Adrenal gland (tissue), 12 donors: ENCODE data around the gene MOB3B. TPM values are rescaled to one million over a fixed set of nuclear protein-coding genes. Genes with fewer than 3 reads are reported as not detected.

Experiments used
- DNase-seq, 7 donors: peaks; one replicate each; pipeline ENCODE4 v3.0.0-alpha.2; 2019 to 2020
- H3K27ac ChIP-seq, 5 donors: fragments of 200-600 bp; sonication (generic) in 4 of 5; 1 replicate in 3 of 5; 2 replicates in 2 of 5; pipeline versions ENCODE4 v1.5.1 to v1.8.0; 2016 to 2020; ENCODE audit warnings: mild to moderate bottlenecking in 1 of 5
- H3K27me3 ChIP-seq: fragments of 200-600 bp; 2 replicates; pipeline ENCODE4 v1.8.0; 2021
- H3K36me3 ChIP-seq, 2 donors: fragments of 200-600 bp; replicated peaks in 1 of 2; 1 replicate in 1 of 2; 2 replicates in 1 of 2; pipeline versions ENCODE4 v1.5.1 to v1.8.0; 2018 to 2022
- H3K4me1 ChIP-seq, 2 donors: fragments of 200-600 bp; replicated peaks in 1 of 2; 1 replicate in 1 of 2; 2 replicates in 1 of 2; pipeline versions ENCODE4 v1.5.1 to v1.8.0; 2018 to 2021
- H3K4me3 ChIP-seq, 4 donors: fragments of 200-600 bp; sonication (generic) in 3 of 4; one replicate each; pipeline ENCODE4 v1.5.1; 2016 to 2018
- H3K9me3 ChIP-seq, 3 donors: fragments of 200-600 bp; sonication (generic) in 1 of 3; replicated peaks in 1 of 3; 1 replicate in 2 of 3; 2 replicates in 1 of 3; pipeline versions ENCODE4 v1.5.1 to v1.8.0; 2016 to 2021
- CTCF ChIP-seq, 6 experiments: fragments of 450-650 bp in 4 of 6; fragments of 200-600 bp in 2 of 6; sonication (generic) in 1 of 6; IDR thresholded peaks; 1 replicate in 5 of 6; 2 replicates in 1 of 6; pipeline versions ENCODE4 v1.5.1 to v1.8.0; 2016 to 2021; ENCODE audit warnings: antibody characterized with exemption in 6 of 6, mild to moderate bottlenecking in 2 of 6, moderate library complexity in 1 of 6
- POLR2A ChIP-seq, 2 donors: fragments of 450-650 bp; IDR thresholded peaks; one replicate each; pipeline ENCODE4 v1.6.1; 2017; ENCODE audit warnings: antibody characterized with exemption in 2 of 2, mild to moderate bottlenecking in 2 of 2, moderate library complexity in 1 of 2
- WGBS, 4 donors: extraction: QIAGEN DNeasy Blood & Tissue Kit in 2 of 4; methylation state at CpG; one replicate each; pipeline versions ENCODE4 v1.1.5 to v1.1.7; 2013 to 2017; 5-methylcytosine and 5-hydroxymethylcytosine counted together
- intact Hi-C, 2 donors: fragments of 100-400 bp; cut with DNase I; formaldehyde crosslinking; loops; one replicate each; pipeline versions ENCODE4 v1.14.1 to v1.15.0; 2022 to 2023
- polyA plus RNA-seq, 3 donors: library from polyadenylated mRNA; stranded (reverse); fragments of 200-250 nt in 2 of 3; fragments of 350-450 nt in 1 of 3; fragmentation: Illumina TruSeq in 1 of 3; extraction: RNeasy Lipid Tissue Mini Kit (QIAGEN cat#74804) in 1 of 3; gene quantifications; one replicate each; pipeline ENCODE4 v1.2.3, GENCODE V29; 2013 to 2014
- total RNA-seq, 9 donors: library from RNA; depleted of rRNA in 4 of 9; stranded (reverse); fragments of >200 nt in 4 of 9; fragments of 120-200 nt in 1 of 9; fragmentation: NEBNext Ultra II Directional in 1 of 9; extraction: Animal tissue kit (Norgen Biotek cat#: 25700) in 1 of 9; gene quantifications; one replicate each; pipeline versions ENCODE4 v1.1.0 to v1.2.4, GENCODE V29; 2013 to 2023
- donor health status: healthy with polysubstance abuse.
- donor health status: Bipolar disorder and iron deficiency.
- donor health status: DM: yes; HTN: yes; CAD: no.
- donor health status: DM: no; HTN: no; CAD: no.
- donor health status: DM: no; HTN: no; CAD: no.
- donor health status: DM: yes; HTN: yes; CAD: no.

MOB3B gene
- total and polyA plus RNA-seq, 12 donors = 1.3 to 9.0 (median 3.4) TPM

GRCh38 chr9:27518809-27519208 is 10.8 kb downstream of the MOB3B start:
- H3K9me3 ChIP-seq = no peaks in the 10 kb centered on the region
- no peaks in the 10 kb centered on the region for H3K36me3 ChIP-seq
- no peak for TF ChIP-seq POLR2A (IDR thresholded peaks at IDR 0.05)
- no peak for TF ChIP-seq CTCF (IDR thresholded peaks at IDR 0.05)
- no peak overlapping the region for H3K27ac ChIP-seq
- H3K4me1 ChIP-seq = no peaks in the 10 kb centered on the region
- H3K4me3 ChIP-seq = no peak overlapping the region
- intact Hi-C loops = no loop called here
- DNase-seq = no peak
- 78 to 96% (median 93%) methylated on average over 4 of the region's 4 CpGs for WGBS, 4 donors
- H3K27me3 ChIP-seq = no peaks in the 10 kb centered on the region

GRCh38 chr9:27518006-27518405 is 11.6 kb downstream of the MOB3B start:
- H3K36me3 ChIP-seq = no peaks in the 10 kb centered on the region
- 95 to 98% (median 97%) methylated on average over 2 of the region's 2 CpGs for WGBS, 4 donors
- no peaks in the 10 kb centered on the region for H3K4me1 ChIP-seq
- H3K27me3 ChIP-seq = no peaks in the 10 kb centered on the region
- TF ChIP-seq POLR2A (IDR thresholded peaks at IDR 0.05) (no peak), CTCF (IDR thresholded peaks at IDR 0.05) (no peak)
- intact Hi-C loops = no loop called here
- no peak for DNase-seq
- H3K9me3 ChIP-seq = no peaks in the 10 kb centered on the region
- H3K4me3 ChIP-seq = no peak overlapping the region
- H3K27ac ChIP-seq = no peak overlapping the region

GRCh38 chr9:27514551-27514950 is 15.1 kb downstream of the MOB3B start:
- no peaks in the 10 kb centered on the region for H3K27me3 ChIP-seq
- no peaks in the 10 kb centered on the region for H3K36me3 ChIP-seq
- intact Hi-C loops = no loop called here
- no peak for DNase-seq
- no peak overlapping the region for H3K4me3 ChIP-seq
- H3K4me1 ChIP-seq = no peaks in the 10 kb centered on the region
- 89 to 96% (median 90%) methylated on average over 2 of the region's 2 CpGs for WGBS, 4 donors
- H3K27ac ChIP-seq = no peak overlapping the region
- H3K9me3 ChIP-seq = no peaks in the 10 kb centered on the region
- TF ChIP-seq POLR2A (IDR thresholded peaks at IDR 0.05) (no peak), CTCF (IDR thresholded peaks at IDR 0.05) (no peak)

- Histone ChIP-seq H3K4me1 (no peaks in the 10 kb centered on the region), H3K9me3 (no peaks in the 10 kb centered on the region), H3K27me3 (no peaks in the 10 kb centered on the region), H3K27ac (no peak overlapping the region), H3K36me3 (no peaks in the 10 kb centered on the region), H3K4me3 (no peak overlapping the region)
- WGBS, 4 donors = 78 to 93% (median 91%) methylated on average over 2 of the region's 2 CpGs
- no peak for TF ChIP-seq CTCF (IDR thresholded peaks at IDR 0.05)
- TF ChIP-seq POLR2A (IDR thresholded peaks at IDR 0.05) = no peak
- intact Hi-C loops = no loop called here
- no peak for DNase-seq
These were observed 17.8 kb downstream of the MOB3B start for GRCh38 chr9:27511771-27512170.
